Liver (tissue), 9 donors: ENCODE results near the gene NR2F6. TPM values are rescaled to one million over a fixed set of nuclear protein-coding genes. Genes with fewer than 3 reads are reported as not detected.

Experiments used
- DNase-seq: peaks from one replicate; pipeline ENCODE4 v3.0.0-alpha.2; 2017; ENCODE audit warnings: low spot score
- H3K27ac ChIP-seq, 2 donors: one replicate each; pipeline ENCODE4 v1.7.0; 2013; ENCODE audit warnings: inconsistent platforms in 2 of 2, low read length in 2 of 2, control low read depth in 1 of 2, low read depth in 1 of 2, mild to moderate bottlenecking in 1 of 2
- H3K27me3 ChIP-seq, 4 donors: one replicate each; pipeline versions ENCODE4 v1.6.1 to v1.7.0; 2013; ENCODE audit warnings: low read length in 3 of 4, inconsistent platforms in 1 of 4, mild to moderate bottlenecking in 1 of 4, moderate library complexity in 1 of 4; ENCODE audit not compliant: control insufficient read depth in 4 of 4, insufficient read depth in 4 of 4
- H3K36me3 ChIP-seq, 4 donors: one replicate each; pipeline versions ENCODE4 v1.6.1 to v1.7.0; 2013; ENCODE audit warnings: low read length in 3 of 4, mild to moderate bottlenecking in 3 of 4, low read depth in 1 of 4, moderate library complexity in 1 of 4; ENCODE audit not compliant: control insufficient read depth in 4 of 4, insufficient read depth in 3 of 4
- H3K4me1 ChIP-seq, 4 donors: one replicate each; pipeline versions ENCODE4 v1.6.1 to v1.7.0; 2013; ENCODE audit warnings: low read length in 3 of 4, mild to moderate bottlenecking in 3 of 4, moderate library complexity in 1 of 4; ENCODE audit not compliant: control insufficient read depth in 4 of 4, insufficient read depth in 4 of 4
- H3K4me3 ChIP-seq, 3 donors: one replicate each; pipeline versions ENCODE4 v1.6.1 to v1.7.0; 2013; ENCODE audit warnings: low read length in 3 of 3, control low read depth in 1 of 3, low read depth in 1 of 3, mild to moderate bottlenecking in 1 of 3
- H3K9ac ChIP-seq, 2 donors: one replicate each; pipeline ENCODE4 v1.7.0; 2013; ENCODE audit warnings: low read length in 2 of 2, mild to moderate bottlenecking in 2 of 2, moderate library complexity in 2 of 2, control low read depth in 1 of 2, low read depth in 1 of 2
- H3K9me3 ChIP-seq, 4 donors: one replicate each; pipeline versions ENCODE4 v1.6.1 to v1.7.0; 2013; ENCODE audit warnings: low read length in 3 of 4; ENCODE audit not compliant: control insufficient read depth in 4 of 4
- ATF3 ChIP-seq: IDR thresholded peaks from 2 replicates; pipeline ENCODE4 v1.6.1; 2016; ENCODE audit warnings: antibody characterized with exemption
- EGR1 ChIP-seq, 2 donors: IDR thresholded peaks; 2 replicates each; pipeline ENCODE4 v1.6.1; 2016 to 2018; ENCODE audit warnings: antibody characterized with exemption in 2 of 2, low read depth in 2 of 2
- FOXA1 ChIP-seq: IDR thresholded peaks from 2 replicates; pipeline ENCODE4 v1.6.1; 2016; ENCODE audit warnings: antibody characterized with exemption
- FOXA2 ChIP-seq: IDR thresholded peaks from 2 replicates; pipeline ENCODE4 v1.6.1; 2016; ENCODE audit warnings: antibody characterized with exemption
- GABPA ChIP-seq, 2 donors: IDR thresholded peaks in 1 of 2; conservative IDR thresholded peaks in 1 of 2; 2 replicates each; pipeline ENCODE4 v1.6.1; 2016; ENCODE audit warnings: antibody characterized with exemption in 2 of 2, mild to moderate bottlenecking in 1 of 2, moderate library complexity in 1 of 2
- HNF4A ChIP-seq, 2 donors: conservative IDR thresholded peaks; 2 replicates each; pipeline ENCODE4 v1.6.1; 2016; ENCODE audit warnings: antibody characterized with exemption in 2 of 2, mild to moderate bottlenecking in 2 of 2
- HNF4G ChIP-seq: IDR thresholded peaks from 2 replicates; pipeline ENCODE4 v1.6.1; 2016; ENCODE audit warnings: antibody characterized with exemption
- JUND ChIP-seq, 2 donors: IDR thresholded peaks; 2 replicates each; pipeline ENCODE4 v1.6.1; 2016; ENCODE audit warnings: antibody characterized with exemption in 2 of 2
- NR2F2 ChIP-seq: IDR thresholded peaks from 2 replicates; pipeline ENCODE4 v1.6.1; 2016; ENCODE audit warnings: antibody characterized with exemption
- RAD21 ChIP-seq, 2 donors: IDR thresholded peaks; 2 replicates each; pipeline ENCODE4 v1.6.1; 2016; ENCODE audit warnings: antibody characterized with exemption in 2 of 2, mild to moderate bottlenecking in 2 of 2
- RXRA ChIP-seq, 2 donors: IDR thresholded peaks; 2 replicates each; pipeline ENCODE4 v1.6.1; 2017 to 2018; ENCODE audit warnings: antibody characterized with exemption in 2 of 2, mild to moderate bottlenecking in 1 of 2
- SP1 ChIP-seq: IDR thresholded peaks from 2 replicates; pipeline ENCODE4 v1.6.1; 2018; ENCODE audit warnings: antibody characterized with exemption, mild to moderate bottlenecking
- TAF1 ChIP-seq: conservative IDR thresholded peaks from 2 replicates; pipeline ENCODE4 v1.6.1; 2016; ENCODE audit warnings: antibody characterized with exemption, mild to moderate bottlenecking
- YY1 ChIP-seq: IDR thresholded peaks from 2 replicates; pipeline ENCODE4 v1.6.1; 2016; ENCODE audit warnings: antibody characterized with exemption, mild to moderate bottlenecking
- ZBTB33 ChIP-seq: IDR thresholded peaks from 2 replicates; pipeline ENCODE4 v1.6.1; 2016; ENCODE audit warnings: antibody characterized with exemption
- WGBS: extraction: QIAGEN DNeasy Blood & Tissue Kit; methylation state at CpG from one replicate; pipeline ENCODE4 v1.1.7; 2013; 5-methylcytosine and 5-hydroxymethylcytosine counted together
- polyA plus RNA-seq, 2 donors: library from polyadenylated mRNA; stranded (reverse) in 1 of 2; unstranded in 1 of 2; fragments of 200-250 nt in 1 of 2; fragments of >200 nt in 1 of 2; fragmentation: Nextera tagmentation in 1 of 2; extraction: Ambion mirVana in 1 of 2; gene quantifications; one replicate each; pipeline versions ENCODE4 v1.2.1 to v1.2.3, GENCODE V29; 2013 to 2015
- total RNA-seq, 2 donors: library from RNA; depleted of rRNA; stranded (reverse); fragments of >200 nt; gene quantifications; one replicate each; pipeline ENCODE4 v1.2.3, GENCODE V29; 2014
- TF ChIP-seq, protein P1 (sequence below): IDR thresholded peaks from 2 replicates; pipeline ENCODE4 v1.6.1; 2016; ENCODE audit warnings: antibody characterized with exemption, mild to moderate bottlenecking
- TF ChIP-seq, protein P2 (sequence below): fragments of 150-350 bp; IDR thresholded peaks from 2 replicates; pipeline ENCODE4 v1.5.1; 2017; ENCODE audit warnings: improper control_type of control experiment, low read depth, low read length; ENCODE audit not compliant: missing input control
- donor health status: healthy.
- donor health status: healthy.
- donor health status: healthy.
- donor health status: healthy.
- donor health status: healthy.

Gene NR2F6
- total and polyA plus RNA-seq, 4 donors: 30.5 to 86.1 (median 52.6) TPM

DNA sequence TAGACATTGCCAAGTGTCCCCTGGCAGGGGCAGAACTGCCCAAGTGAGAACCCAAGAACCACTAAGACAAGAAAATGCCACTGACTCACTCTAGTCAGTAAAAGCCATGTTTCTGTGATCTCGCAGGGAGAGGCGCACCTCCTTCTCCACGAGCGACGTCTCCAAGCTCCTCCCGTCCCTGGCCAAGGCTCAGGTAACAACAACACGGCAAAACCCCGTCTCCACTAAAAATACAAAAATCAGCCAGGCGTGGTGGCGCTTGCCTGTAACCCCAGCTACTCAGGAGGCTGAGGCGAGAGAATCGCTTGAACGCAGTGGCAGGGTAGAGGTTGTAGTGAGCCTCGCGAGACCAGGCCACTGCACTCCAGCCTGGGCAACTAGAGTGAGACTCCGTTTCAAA, 48.1 kb downstream of the NR2F6 start:
- Histone ChIP-seq H3K27me3 (no peaks in the 10 kb centered on the region), H3K9ac (no peak overlapping the region), H3K36me3 (peaks cover 0 to 60% (median 25%) of the 10 kb centered on the region in 4 donors), H3K4me1 (peaks cover 0 to 15% (median 12%) of the 10 kb centered on the region in 4 donors), H3K27ac (no peak overlapping the region), H3K4me3 (no peak overlapping the region), H3K9me3 (no peaks in the 10 kb centered on the region)
- 96% methylated on average over 16 of the region's 16 CpGs for WGBS
- TF ChIP-seq FOXA1: no peak
- no peak for TF ChIP-seq JUND (IDR thresholded peaks at IDR 0.05)
- TF ChIP-seq TAF1: no peak
- no peak for TF ChIP-seq GABPA (IDR thresholded peaks at IDR 0.05 in 1 of 2, conservative IDR thresholded peaks at IDR 0.05 in 1 of 2)
- no peak for TF ChIP-seq EGR1 (IDR thresholded peaks at IDR 0.05; ENCODE audit: low read depth in 2 of 2)
- no peak for TF ChIP-seq NR2F2
- TF ChIP-seq RXRA (IDR thresholded peaks at IDR 0.05): no peak
- no peak for TF ChIP-seq ATF3
- TF ChIP-seq, protein P1, sequence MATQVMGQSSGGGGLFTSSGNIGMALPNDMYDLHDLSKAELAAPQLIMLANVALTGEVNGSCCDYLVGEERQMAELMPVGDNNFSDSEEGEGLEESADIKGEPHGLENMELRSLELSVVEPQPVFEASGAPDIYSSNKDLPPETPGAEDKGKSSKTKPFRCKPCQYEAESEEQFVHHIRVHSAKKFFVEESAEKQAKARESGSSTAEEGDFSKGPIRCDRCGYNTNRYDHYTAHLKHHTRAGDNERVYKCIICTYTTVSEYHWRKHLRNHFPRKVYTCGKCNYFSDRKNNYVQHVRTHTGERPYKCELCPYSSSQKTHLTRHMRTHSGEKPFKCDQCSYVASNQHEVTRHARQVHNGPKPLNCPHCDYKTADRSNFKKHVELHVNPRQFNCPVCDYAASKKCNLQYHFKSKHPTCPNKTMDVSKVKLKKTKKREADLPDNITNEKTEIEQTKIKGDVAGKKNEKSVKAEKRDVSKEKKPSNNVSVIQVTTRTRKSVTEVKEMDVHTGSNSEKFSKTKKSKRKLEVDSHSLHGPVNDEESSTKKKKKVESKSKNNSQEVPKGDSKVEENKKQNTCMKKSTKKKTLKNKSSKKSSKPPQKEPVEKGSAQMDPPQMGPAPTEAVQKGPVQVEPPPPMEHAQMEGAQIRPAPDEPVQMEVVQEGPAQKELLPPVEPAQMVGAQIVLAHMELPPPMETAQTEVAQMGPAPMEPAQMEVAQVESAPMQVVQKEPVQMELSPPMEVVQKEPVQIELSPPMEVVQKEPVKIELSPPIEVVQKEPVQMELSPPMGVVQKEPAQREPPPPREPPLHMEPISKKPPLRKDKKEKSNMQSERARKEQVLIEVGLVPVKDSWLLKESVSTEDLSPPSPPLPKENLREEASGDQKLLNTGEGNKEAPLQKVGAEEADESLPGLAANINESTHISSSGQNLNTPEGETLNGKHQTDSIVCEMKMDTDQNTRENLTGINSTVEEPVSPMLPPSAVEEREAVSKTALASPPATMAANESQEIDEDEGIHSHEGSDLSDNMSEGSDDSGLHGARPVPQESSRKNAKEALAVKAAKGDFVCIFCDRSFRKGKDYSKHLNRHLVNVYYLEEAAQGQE: no peak
- TF ChIP-seq SP1: no peak
- DNase-seq: no peak

DNA sequence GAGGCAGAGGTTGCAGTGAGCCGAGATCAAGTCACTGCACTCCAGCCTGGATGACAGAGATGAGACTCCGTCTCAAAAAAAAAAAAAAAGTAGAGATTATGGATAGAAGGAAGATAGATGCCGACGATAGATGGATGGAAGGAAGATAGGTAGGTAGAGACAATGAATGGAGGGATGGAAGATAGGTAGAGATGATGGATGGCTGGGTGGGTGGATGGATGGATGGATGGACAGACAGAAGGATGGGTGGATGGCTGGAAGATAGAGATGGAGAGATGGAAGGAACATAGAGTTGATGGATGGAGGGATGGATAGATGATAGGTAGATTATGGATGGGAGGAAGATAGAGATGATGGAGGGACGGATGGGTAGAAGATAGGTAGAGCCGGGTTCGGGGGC, 49.1 kb downstream of the NR2F6 start:
- TF ChIP-seq JUND (IDR thresholded peaks at IDR 0.05) (no peak), ATF3 (no peak), HNF4G (no peak), EGR1 (IDR thresholded peaks at IDR 0.05; ENCODE audit: low read depth in 2 of 2) (no peak), NR2F2 (no peak), GABPA (IDR thresholded peaks at IDR 0.05 in 1 of 2, conservative IDR thresholded peaks at IDR 0.05 in 1 of 2) (no peak), RAD21 (IDR thresholded peaks at IDR 0.05) (no peak), TAF1 (no peak), RXRA (IDR thresholded peaks at IDR 0.05) (no peak), YY1 (no peak), FOXA1 (no peak), ZBTB33 (no peak), SP1 (no peak), HNF4A (conservative IDR thresholded peaks at IDR 0.05) (no peak), FOXA2 (no peak)
- TF ChIP-seq, protein P2, sequence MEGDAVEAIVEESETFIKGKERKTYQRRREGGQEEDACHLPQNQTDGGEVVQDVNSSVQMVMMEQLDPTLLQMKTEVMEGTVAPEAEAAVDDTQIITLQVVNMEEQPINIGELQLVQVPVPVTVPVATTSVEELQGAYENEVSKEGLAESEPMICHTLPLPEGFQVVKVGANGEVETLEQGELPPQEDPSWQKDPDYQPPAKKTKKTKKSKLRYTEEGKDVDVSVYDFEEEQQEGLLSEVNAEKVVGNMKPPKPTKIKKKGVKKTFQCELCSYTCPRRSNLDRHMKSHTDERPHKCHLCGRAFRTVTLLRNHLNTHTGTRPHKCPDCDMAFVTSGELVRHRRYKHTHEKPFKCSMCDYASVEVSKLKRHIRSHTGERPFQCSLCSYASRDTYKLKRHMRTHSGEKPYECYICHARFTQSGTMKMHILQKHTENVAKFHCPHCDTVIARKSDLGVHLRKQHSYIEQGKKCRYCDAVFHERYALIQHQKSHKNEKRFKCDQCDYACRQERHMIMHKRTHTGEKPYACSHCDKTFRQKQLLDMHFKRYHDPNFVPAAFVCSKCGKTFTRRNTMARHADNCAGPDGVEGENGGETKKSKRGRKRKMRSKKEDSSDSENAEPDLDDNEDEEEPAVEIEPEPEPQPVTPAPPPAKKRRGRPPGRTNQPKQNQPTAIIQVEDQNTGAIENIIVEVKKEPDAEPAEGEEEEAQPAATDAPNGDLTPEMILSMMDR: no peak
- TF ChIP-seq, protein P1: no peak
- Histone ChIP-seq H3K9ac (no peak overlapping the region), H3K9me3 (no peaks in the 10 kb centered on the region), H3K4me1 (peaks cover 0 to 15% (median 12%) of the 10 kb centered on the region in 4 donors), H3K27me3 (no peaks in the 10 kb centered on the region), H3K36me3 (peaks cover 0 to 56% (median 22%) of the 10 kb centered on the region in 4 donors), H3K4me3 (no peak overlapping the region), H3K27ac (no peak overlapping the region)
- no peak for DNase-seq
- 98% methylated on average over 7 of the region's 7 CpGs for WGBS
